ENCODE data around the gene ARHGEF40.

- TF ChIP-seq CTCF (IDR thresholded peaks at IDR 0.05; ENCODE audit: low read depth, low read length) (no peak), MAX (IDR thresholded peaks at IDR 0.05; ENCODE audit: low read depth, low read length) (no peak)
Measured at GRCh38 chr14:21107283-21107800, 37.2 kb downstream of the ARHGEF40 start.
